GM19043 (cell line): ENCODE data around the gene UBP1.
"Not testable (repeated sequence)": the region's sequence is repeated elsewhere in the genome, so short reads cannot be mapped to it uniquely, and the experiment has no call there.

Source experiments
- ATAC-seq: cut with Tn5 transposase; IDR thresholded peaks from one replicate; pipeline ENCODE4 v1.9.1; 2021; ENCODE audit warnings: low read depth; ENCODE audit not compliant: unreplicated experiment

The UBP1 gene

GRCh38 chr3:33339758-33340157, 100.4 kb downstream of the UBP1 start:
- no peak for ATAC-seq

- not testable (repeated sequence) for ATAC-seq
These were observed 101.2 kb downstream of the UBP1 start for GRCh38 chr3:33338936-33339465.
